GM19468 (cell line): ENCODE data around the gene MARCHF3.
"Not testable (repeated sequence)": the region's sequence is repeated elsewhere in the genome, so short reads cannot be mapped to it uniquely, and the experiment has no call there.

Experiments used
- ATAC-seq: cut with Tn5 transposase; IDR thresholded peaks from one replicate; pipeline ENCODE4 v1.9.1; 2021; ENCODE audit warnings: mild to moderate bottlenecking, moderate library complexity, moderate number of reproducible peaks; ENCODE audit not compliant: unreplicated experiment; ENCODE audit errors: extremely low read depth

MARCHF3 gene

GRCh38 chr5:127053049-127053448 is 22.7 kb upstream of the MARCHF3 start:
- no peak for ATAC-seq

DNA sequence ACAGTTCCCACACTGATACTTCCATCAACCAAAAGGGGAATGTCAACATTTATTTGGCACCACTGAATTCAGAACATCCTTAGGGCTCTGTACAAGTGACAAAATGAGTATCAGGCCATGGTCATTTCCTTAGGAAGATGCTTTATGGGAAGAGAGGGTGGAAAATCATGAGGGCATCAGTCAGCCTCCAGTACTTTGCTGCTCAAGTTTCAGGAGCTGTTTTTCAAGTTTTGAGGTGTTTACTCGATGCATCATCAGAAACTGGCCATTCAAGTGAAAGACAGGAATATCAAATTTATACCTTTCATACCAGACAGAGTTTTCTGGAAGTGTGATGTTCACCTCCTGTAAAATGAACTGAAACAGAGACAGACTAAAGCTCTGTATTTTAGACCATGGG is 21.2 kb upstream of the MARCHF3 start:
- ATAC-seq = no peak

- ATAC-seq = no peak
These were observed 16.1 kb upstream of the MARCHF3 start for GRCh38 chr5:127046343-127047072.

DNA sequence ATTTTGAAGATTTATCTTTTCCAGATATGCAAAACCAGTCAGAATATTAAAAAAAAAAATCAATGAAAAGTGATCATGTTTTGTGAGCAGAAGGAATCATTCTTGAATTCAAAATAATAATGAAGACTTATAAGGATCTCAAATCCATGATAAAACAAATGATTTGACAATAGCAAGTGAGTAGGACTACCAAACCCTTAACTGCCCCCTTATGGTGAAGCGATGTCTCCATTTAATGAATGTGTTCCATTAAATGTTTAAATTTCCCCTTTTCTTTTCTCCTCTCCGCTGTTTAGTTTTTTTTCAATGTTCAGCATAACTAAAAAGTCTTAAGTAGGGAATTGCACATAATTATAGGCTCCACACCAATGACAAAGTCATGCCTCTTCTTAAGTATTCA is 12.2 kb upstream of the MARCHF3 start:
- ATAC-seq = no peak

DNA sequence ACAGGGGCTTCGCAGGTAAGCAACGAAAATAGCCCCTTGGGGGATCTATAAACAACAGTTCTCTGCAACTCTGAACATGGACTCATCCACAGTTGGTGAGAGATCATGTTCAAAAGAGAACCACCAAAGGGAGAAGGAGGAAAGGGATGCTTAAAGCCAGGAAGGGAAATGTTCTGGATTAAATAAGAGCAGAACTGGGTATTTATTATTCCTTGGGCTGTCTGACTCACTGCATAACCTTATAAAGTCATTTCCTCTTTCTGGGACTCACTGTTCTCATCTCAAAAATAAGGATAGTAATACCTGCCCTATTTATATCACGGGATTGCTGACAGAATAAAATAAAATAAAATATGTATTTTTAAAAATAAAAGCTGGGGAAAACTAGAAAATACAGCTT is 11.2 kb upstream of the MARCHF3 start:
- ATAC-seq = no peak

DNA sequence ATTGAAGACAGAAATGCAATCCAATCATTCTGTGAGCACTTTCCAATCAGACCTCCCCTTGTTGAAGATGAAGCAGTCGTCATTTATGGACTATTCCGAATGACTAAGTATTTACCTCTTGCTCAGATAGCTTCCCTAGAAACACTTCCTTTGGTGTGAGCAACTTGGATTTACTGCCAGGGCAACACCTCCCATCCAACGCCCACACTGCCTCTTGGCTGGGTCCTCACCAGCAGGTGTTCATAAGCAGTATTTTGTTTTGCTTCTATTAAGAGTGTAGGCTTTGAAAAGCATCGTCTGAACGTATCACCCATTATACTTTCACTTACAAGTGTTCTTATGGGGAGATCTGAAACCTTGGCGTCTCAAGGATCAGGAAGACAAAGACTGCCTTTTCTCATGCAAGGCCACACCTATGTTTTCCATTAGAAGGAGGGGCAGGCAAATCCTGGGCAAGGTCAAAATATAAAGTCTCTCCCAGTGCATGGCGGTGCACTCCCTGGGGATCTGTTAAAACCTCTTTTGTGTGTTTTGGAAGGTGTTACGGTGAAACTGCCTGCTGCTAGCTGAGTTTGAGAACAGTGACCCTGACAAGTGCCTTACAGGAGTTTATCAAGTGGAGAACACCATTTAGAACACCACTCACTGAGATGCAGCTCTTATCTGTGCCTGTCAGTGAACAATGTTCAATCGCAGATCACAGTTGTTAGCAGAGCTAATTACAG is 10.6 kb upstream of the MARCHF3 start:
- ATAC-seq = no peak

GRCh38 chr5:127038550-127038949 is 8.2 kb upstream of the MARCHF3 start:
- ATAC-seq = no peak

DNA sequence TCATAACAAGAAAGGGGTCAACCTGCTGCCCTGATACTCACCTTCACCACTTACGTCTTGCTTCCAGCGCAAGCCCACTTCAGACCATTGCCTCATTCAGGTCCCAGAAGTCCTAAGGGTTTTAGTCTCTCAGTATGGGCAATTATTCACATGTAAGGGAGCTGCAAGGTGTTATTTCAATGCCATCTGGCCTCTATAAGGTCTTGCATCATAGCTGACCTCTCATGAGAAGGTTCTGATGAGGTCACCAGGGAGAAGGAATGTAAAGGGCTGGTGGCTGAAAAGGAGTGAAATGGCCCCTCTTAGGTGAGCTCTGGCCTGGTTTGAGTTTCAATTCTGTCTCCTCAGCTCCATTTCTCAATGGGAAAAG is 1.5 kb upstream of the MARCHF3 start:
- ATAC-seq = no peak

- ATAC-seq = no peak
These were observed 947 bp upstream of the MARCHF3 start for GRCh38 chr5:127031147-127031862.

GRCh38 chr5:127029581-127030258 is 638 bp downstream of the MARCHF3 start:
- no peak for ATAC-seq

DNA sequence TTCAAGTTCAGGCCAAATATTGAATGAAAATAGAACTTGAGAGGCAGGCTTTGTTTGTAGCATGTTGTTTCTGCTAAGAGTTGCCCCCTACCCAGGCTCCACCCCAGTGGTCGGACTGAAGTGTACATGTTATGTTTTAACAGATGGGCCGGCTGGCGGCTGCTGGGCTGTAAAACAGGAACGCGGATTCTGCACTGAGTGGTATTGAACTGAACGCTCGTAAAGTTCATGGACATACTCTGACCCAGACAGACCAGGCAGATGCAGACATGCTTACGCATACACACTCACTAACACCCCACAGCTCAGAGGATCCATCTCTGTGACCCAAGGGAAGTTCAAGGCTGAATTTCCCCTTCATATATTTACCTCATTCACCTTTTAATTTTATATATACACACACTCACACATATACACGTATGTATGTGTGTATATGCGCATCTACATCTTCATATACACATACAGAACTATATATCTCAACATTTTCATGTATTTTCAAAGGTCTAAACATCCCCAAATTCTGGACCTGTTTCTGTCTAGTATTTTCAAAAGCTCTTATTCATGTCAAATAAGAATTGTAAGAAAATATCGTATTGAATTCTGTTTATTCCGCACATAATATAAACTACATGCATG is 1.4 kb downstream of the MARCHF3 start:
- ATAC-seq = no peak

DNA sequence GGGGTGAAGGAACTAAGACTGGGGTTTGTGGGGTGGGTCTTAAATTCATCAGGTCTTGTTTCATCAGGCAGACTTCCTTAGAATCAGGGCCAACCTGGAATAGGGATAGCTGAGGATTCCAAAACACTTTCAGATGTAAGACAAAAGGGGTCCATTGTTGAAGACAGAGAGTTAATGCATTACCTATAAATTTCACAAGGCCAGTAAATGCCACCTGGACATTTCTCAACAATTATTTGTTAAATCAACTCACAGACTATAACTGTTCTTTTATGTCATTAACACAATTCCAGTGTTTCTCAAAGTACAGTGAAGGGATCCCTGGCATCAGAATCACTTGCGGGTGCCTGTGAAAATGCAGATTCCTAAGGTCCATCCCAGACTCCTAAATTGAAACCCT is 2.8 kb downstream of the MARCHF3 start:
- ATAC-seq = no peak

GRCh38 chr5:127026166-127026565 is 4.2 kb downstream of the MARCHF3 start:
- no peak for ATAC-seq

DNA sequence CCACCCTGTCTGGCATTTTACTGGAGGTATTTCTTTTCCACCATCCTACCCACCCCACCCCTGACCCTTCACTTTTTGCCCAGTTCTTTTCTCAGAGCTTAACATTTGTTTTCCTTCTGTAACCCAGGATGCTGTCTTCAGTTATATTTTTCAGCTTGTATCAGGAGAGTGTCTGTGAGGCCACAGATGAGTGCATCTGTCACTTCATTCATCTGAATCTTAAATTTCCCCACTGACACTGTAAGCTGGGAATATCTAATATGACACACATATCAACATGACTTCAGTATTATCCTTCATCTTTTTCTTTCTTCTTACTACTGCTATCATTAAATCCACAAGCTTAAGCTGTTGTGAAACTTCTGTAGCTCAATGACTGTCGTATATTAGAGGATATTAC is 4.9 kb downstream of the MARCHF3 start:
- ATAC-seq = no peak

GRCh38 chr5:127024821-127025220 is 5.5 kb downstream of the MARCHF3 start:
- no peak for ATAC-seq

DNA sequence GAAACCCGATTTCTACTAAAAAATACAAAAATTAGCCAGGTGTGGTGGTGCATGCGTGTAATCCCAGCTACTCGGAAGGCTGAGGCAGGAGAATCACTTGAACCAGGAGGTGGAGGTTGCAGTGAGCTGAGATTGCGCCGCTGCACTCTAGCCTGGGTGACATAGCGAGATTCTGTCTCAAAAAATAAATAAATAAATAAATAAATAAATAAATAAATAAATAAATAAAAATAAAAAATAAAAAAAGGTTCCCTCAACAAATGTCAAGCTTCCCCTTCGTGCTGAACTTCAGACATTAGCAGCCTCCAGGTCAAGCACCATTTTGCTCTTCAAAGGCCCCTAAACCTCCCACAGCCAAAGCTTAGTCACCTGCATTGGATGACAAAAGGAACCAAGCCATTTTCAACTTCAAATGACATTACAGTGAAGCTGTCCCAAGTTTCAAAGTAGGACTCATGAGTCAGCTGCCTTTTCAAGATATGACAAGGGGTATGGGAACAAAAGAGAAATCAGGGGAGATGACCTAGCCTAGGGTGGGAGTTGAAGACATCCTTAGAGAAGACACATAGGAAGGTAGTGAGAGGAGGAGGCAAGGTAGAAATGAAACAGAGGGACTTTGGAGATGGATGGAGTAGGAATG is 6.7 kb downstream of the MARCHF3 start:
- not testable (repeated sequence) for ATAC-seq

GRCh38 chr5:127022846-127023245 is 7.5 kb downstream of the MARCHF3 start:
- ATAC-seq = no peak

GRCh38 chr5:127019928-127020327 is 10.4 kb downstream of the MARCHF3 start:
- ATAC-seq = peak; percentile 45

GRCh38 chr5:127016722-127017121 is 13.6 kb downstream of the MARCHF3 start:
- not testable (repeated sequence) for ATAC-seq

GRCh38 chr5:127015716-127016115 is 14.6 kb downstream of the MARCHF3 start:
- no peak for ATAC-seq
